Effector memory CD8-positive, alpha-beta T cell (primary cell): ENCODE data around the gene NFATC1.
A peak's percentile ranks its signal among the peaks of the same experiment; 100 is the strongest.

ENCODE experiments used
- ATAC-seq: fragments of 150-1000 bp; cut with Tn5 transposase; replicated peaks from 2 replicates; pipeline ENCODE4 v1.10.0; 2021; ENCODE audit warnings: mild to moderate bottlenecking, moderate library complexity
- DNase-seq, 3 experiments: peaks; one replicate each; pipeline ENCODE4 v3.0.0; 2021
- H3K27ac Mint-ChIP-seq, 2 donors: one replicate each; pipeline ENCODE4 v1.8.0; 2022; ENCODE audit warnings: mild to moderate bottlenecking in 2 of 2, mixed read lengths in 2 of 2, moderate library complexity in 2 of 2
- H3K27me3 Mint-ChIP-seq, 2 donors: one replicate each; pipeline ENCODE4 v1.8.0; 2022; ENCODE audit warnings: mixed read lengths in 2 of 2
- H3K36me3 Mint-ChIP-seq: one replicate; pipeline ENCODE4 v1.8.0; 2022; ENCODE audit warnings: mild to moderate bottlenecking, moderate library complexity, mixed read lengths; ENCODE audit not compliant: insufficient read depth
- H3K4me1 Mint-ChIP-seq, 2 donors: one replicate each; pipeline ENCODE4 v1.8.0; 2022; ENCODE audit warnings: low read depth in 2 of 2, mixed read lengths in 2 of 2
- H3K4me3 Mint-ChIP-seq, 2 donors: one replicate each; pipeline ENCODE4 v1.8.0; 2022; ENCODE audit warnings: mild to moderate bottlenecking in 2 of 2, mixed read lengths in 2 of 2, moderate library complexity in 2 of 2
- H3K9me3 Mint-ChIP-seq, 2 donors: one replicate each; pipeline ENCODE4 v1.8.0; 2022; ENCODE audit warnings: mixed read lengths in 2 of 2

Gene NFATC1

DNA sequence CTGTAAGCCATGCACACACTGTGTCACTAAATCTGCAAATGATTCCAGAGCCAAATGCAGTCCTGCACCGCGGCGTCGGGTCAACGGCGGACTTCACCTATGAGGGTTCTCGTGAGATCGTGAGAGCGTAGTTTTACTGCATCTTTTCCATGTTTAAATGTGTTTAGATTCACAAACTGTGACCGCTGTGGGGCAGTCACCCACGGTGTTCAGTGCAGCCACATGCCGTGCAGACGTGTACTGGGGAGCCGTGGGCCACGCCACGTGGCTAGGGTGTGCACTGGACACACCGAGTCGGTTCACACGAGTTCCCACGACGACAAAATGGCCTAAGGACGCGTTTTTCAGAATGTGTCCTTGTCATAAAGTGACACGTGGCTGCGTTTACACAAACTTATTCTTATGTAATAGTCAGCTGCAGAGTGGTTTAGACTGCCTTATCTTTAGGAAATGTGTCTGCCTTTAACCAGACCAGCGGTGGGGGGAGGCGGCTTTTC, 34.1 kb downstream of the NFATC1 start:
- Mint-ChIP-seq H3K9me3 (no peaks in the 10 kb centered on the region), H3K27ac (peak overlapping the region; percentile 38 to 83), H3K36me3 (peaks cover 34% of the 10 kb centered on the region), H3K4me3 (no peak overlapping the region), H3K4me1 (peaks cover 25 to 37% of the 10 kb centered on the region in 2 donors), H3K27me3 (no peaks in the 10 kb centered on the region)
- DNase-seq: no peak
- ATAC-seq: no peak

GRCh38 chr18:79432376-79433120, 36.8 kb downstream of the NFATC1 start:
- Mint-ChIP-seq H3K27ac (peak overlapping the region in 1 of 2 donors; percentile 29), H3K4me3 (no peak overlapping the region), H3K4me1 (peaks cover 29 to 44% of the 10 kb centered on the region in 2 donors), H3K36me3 (peaks cover 24% of the 10 kb centered on the region), H3K9me3 (no peaks in the 10 kb centered on the region), H3K27me3 (no peaks in the 10 kb centered on the region)
- no peak for ATAC-seq
- no peak for DNase-seq

GRCh38 chr18:79433431-79433830, 37.7 kb downstream of the NFATC1 start:
- Mint-ChIP-seq H3K4me1 (peaks cover 29 to 45% of the 10 kb centered on the region in 2 donors), H3K27ac (no peak overlapping the region), H3K36me3 (peaks cover 28% of the 10 kb centered on the region), H3K4me3 (no peak overlapping the region), H3K27me3 (no peaks in the 10 kb centered on the region), H3K9me3 (no peaks in the 10 kb centered on the region)
- DNase-seq: no peak
- no peak for ATAC-seq

DNA sequence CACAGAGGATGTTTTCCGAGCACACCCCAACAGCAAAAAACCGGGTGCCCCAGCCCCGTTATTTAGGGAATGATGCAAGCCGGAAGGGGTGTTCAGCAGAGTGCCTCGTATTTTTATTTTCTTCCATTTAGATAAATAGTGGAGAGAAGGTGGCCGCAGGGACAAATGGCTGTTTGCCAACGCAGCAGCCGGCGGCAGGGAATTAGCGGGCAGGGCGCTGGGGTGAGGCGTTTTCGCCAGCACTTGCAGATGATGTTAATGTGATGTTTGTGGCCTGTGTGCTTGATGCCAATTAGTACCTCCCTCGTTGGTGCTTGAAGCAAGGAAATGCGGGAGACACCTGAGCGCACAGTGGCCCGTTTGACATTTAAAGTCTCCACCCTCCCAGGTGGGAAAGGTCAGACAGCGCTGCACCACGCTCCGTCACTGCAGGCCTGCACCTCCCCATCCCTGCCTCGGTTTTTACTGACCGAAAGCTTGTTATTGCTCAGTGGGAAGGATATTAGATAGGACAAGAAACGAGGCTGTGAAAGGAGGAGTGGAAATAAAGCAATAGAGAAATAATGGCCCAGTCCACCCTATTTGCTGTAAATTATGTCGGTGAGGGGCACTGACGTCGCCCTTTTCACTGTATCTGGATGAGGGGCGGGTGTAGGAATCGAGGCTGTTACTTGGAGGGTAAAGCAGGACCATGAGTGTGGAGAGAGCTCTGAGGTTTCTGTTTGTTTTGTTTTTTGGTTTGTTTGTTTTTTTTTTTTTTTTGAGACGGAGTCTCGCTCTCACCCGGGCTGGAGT, 39.1 kb downstream of the NFATC1 start:
- H3K36me3 Mint-ChIP-seq: peaks cover 25% of the 10 kb centered on the region

GRCh38 chr18:79436556-79437275, 41.0 kb downstream of the NFATC1 start:
- H3K4me1 Mint-ChIP-seq: peaks cover 26 to 38% of the 10 kb centered on the region in 2 donors
- no peak for DNase-seq
- no peak for ATAC-seq
- no peak overlapping the region for H3K27ac Mint-ChIP-seq
- no peaks in the 10 kb centered on the region for H3K27me3 Mint-ChIP-seq
- no peak overlapping the region for H3K4me3 Mint-ChIP-seq
- H3K36me3 Mint-ChIP-seq: peaks cover 35% of the 10 kb centered on the region
- H3K9me3 Mint-ChIP-seq: no peaks in the 10 kb centered on the region

More for the DNA sequence above, 39.1 kb downstream of the NFATC1 start:
- H3K27me3 Mint-ChIP-seq: no peaks in the 10 kb centered on the region
- peak overlapping the region; percentile 4 to 26 for H3K4me3 Mint-ChIP-seq
- no peak for ATAC-seq
- peak overlapping the region in 1 of 2 donors; percentile 23 for H3K27ac Mint-ChIP-seq
- H3K4me1 Mint-ChIP-seq: peaks cover 24 to 38% of the 10 kb centered on the region in 2 donors
- no peak for DNase-seq
- no peaks in the 10 kb centered on the region for H3K9me3 Mint-ChIP-seq

- no peak overlapping the region for H3K4me3 Mint-ChIP-seq
- H3K4me1 Mint-ChIP-seq: peaks cover 26 to 32% of the 10 kb centered on the region in 2 donors
- no peaks in the 10 kb centered on the region for H3K27me3 Mint-ChIP-seq
- H3K36me3 Mint-ChIP-seq: peaks cover 38% of the 10 kb centered on the region
- no peaks in the 10 kb centered on the region for H3K9me3 Mint-ChIP-seq
- H3K27ac Mint-ChIP-seq: peak overlapping the region; percentile 41 to 74
- DNase-seq: no peak
- ATAC-seq: no peak
These were observed 42.6 kb downstream of the NFATC1 start for GRCh38 chr18:79438089-79438897.

DNA sequence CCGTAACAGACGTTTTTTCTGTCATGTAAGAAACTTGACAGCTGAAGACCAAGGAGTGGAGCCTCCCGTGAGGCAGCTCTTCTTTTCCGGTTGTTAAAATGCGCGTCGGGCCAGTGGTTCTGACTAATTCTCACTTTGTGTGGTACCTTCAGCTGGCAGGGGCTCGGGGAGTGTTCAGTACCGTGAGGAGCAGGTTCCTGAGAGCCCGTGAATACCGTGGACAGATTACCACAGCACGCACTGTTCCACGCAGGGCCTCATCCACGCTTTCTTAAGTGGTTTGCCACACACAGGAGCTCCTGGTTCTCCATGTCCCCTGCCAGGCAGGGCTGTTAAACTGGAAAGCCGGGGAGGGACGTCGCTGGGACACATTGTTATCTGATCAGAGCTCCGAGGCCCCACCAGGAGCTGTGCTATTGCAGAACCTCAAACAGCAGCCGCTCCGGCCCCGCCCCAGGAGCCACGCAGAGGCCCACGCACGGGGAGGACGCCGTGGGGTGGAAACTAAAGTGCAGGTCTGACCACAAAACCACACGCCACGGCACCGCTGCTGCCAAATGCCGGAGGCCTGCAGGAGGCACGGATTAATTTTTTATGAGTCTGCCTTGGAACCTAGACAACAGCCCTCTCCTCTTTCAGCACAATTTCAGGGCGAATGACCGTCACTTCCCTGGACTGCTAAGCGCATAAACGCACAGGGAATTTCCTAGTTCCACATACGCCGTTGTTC, 43.3 kb downstream of the NFATC1 start:
- peak; percentile 26 for ATAC-seq

DNA sequence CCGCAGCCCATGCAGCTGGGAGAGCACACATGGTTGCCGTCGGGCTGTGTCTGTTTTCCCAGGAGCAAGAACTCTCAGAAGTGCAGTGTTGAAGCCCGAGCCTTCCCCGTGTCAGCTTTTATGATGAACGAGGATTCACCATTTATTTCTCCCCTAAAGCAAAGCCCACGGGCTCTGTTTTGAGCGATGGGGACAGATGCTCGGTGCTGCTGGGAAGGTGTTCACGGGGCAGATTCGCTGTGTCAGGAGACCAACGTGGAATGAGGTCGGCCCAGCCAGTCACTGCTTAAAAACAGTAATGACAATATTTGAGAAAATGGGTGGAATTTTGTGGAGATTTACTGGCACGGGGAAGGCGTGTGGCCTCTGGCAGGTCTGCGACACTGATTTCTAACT, 43.9 kb downstream of the NFATC1 start:
- no peak for DNase-seq
- Mint-ChIP-seq H3K9me3 (no peaks in the 10 kb centered on the region), H3K27ac (peak overlapping the region; percentile 41 to 53), H3K36me3 (peaks cover 42% of the 10 kb centered on the region), H3K27me3 (no peaks in the 10 kb centered on the region), H3K4me3 (no peak overlapping the region), H3K4me1 (peaks cover 28 to 29% of the 10 kb centered on the region in 2 donors)
- no peak for ATAC-seq

More for the DNA sequence above, 43.3 kb downstream of the NFATC1 start:
- Mint-ChIP-seq H3K27me3 (no peaks in the 10 kb centered on the region), H3K9me3 (no peaks in the 10 kb centered on the region), H3K4me3 (no peak overlapping the region), H3K4me1 (peaks cover 30 to 32% of the 10 kb centered on the region in 2 donors), H3K27ac (peak overlapping the region; percentile 41 to 53), H3K36me3 (peaks cover 42% of the 10 kb centered on the region)
- DNase-seq: no peak

- Mint-ChIP-seq H3K27ac (peak overlapping the region in 1 of 2 donors; percentile 44), H3K4me1 (peaks cover 24 to 25% of the 10 kb centered on the region in 2 donors), H3K9me3 (no peaks in the 10 kb centered on the region), H3K27me3 (no peaks in the 10 kb centered on the region), H3K4me3 (no peak overlapping the region), H3K36me3 (peaks cover 39% of the 10 kb centered on the region)
- no peak for DNase-seq
- ATAC-seq: no peak
These were observed 44.8 kb downstream of the NFATC1 start for GRCh38 chr18:79440316-79441110.

GRCh38 chr18:79441420-79441819, 45.7 kb downstream of the NFATC1 start:
- DNase-seq (no peak), ATAC-seq (no peak)
- no peak overlapping the region for H3K4me3 Mint-ChIP-seq
- peak overlapping the region; percentile 44 to 76 for H3K27ac Mint-ChIP-seq
- no peaks in the 10 kb centered on the region for H3K27me3 Mint-ChIP-seq
- no peaks in the 10 kb centered on the region for H3K9me3 Mint-ChIP-seq
- H3K36me3 Mint-ChIP-seq: peaks cover 35% of the 10 kb centered on the region
- H3K4me1 Mint-ChIP-seq: peaks cover 19% of the 10 kb centered on the region in 2 donors

DNA sequence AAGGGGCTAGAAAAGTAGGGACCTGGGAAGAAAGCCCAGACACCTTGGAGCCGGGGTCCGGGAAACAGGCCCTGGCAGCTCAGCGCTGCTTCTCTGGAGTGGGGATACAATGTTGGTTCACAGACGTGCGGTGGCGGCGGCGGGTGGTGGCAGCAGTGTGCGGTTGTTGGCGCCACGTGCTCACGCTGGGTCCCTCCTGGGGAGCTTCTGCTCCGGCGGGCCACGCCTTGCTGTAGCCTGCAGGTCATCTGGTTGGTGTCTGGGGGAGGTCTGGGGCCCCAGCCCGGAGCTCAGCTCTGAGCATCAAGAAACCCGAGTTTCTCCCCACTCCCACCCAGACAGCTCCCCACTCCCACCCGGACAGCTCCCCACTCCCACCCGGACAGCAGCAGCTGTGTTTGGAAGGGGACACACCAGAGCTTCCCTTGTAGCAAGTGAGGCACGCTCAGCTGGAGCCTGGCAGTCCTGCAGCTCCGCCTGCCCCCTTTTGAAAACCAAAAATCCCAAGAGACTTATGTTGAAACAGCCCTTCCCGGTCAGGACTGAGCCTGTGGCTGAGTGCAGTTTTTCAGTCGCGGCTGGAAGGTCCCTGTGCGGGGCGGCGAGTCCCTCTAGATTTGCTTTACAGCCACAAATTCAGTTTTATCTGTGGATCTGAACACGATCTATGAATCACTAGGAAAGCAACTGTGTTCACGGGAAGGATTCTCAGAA, 46.9 kb downstream of the NFATC1 start:
- DNase-seq: no peak
- H3K4me1 Mint-ChIP-seq: peaks cover 15 to 22% of the 10 kb centered on the region in 2 donors
- no peak overlapping the region for H3K4me3 Mint-ChIP-seq
- no peak for ATAC-seq
- no peak overlapping the region for H3K27ac Mint-ChIP-seq
- no peaks in the 10 kb centered on the region for H3K27me3 Mint-ChIP-seq
- peaks cover 31% of the 10 kb centered on the region for H3K36me3 Mint-ChIP-seq
- H3K9me3 Mint-ChIP-seq: no peaks in the 10 kb centered on the region
